GM21737 (cell line): Measurements from ENCODE around the gene CBX2.
"Not testable (repeated sequence)": the region's sequence is repeated elsewhere in the genome, so short reads cannot be mapped to it uniquely, and the experiment has no call there.

ENCODE experiments used
- ATAC-seq: cut with Tn5 transposase; IDR thresholded peaks from one replicate; pipeline ENCODE4 v1.9.1; 2021; ENCODE audit warnings: mild to moderate bottlenecking, moderate library complexity; ENCODE audit not compliant: unreplicated experiment

The CBX2 gene

DNA sequence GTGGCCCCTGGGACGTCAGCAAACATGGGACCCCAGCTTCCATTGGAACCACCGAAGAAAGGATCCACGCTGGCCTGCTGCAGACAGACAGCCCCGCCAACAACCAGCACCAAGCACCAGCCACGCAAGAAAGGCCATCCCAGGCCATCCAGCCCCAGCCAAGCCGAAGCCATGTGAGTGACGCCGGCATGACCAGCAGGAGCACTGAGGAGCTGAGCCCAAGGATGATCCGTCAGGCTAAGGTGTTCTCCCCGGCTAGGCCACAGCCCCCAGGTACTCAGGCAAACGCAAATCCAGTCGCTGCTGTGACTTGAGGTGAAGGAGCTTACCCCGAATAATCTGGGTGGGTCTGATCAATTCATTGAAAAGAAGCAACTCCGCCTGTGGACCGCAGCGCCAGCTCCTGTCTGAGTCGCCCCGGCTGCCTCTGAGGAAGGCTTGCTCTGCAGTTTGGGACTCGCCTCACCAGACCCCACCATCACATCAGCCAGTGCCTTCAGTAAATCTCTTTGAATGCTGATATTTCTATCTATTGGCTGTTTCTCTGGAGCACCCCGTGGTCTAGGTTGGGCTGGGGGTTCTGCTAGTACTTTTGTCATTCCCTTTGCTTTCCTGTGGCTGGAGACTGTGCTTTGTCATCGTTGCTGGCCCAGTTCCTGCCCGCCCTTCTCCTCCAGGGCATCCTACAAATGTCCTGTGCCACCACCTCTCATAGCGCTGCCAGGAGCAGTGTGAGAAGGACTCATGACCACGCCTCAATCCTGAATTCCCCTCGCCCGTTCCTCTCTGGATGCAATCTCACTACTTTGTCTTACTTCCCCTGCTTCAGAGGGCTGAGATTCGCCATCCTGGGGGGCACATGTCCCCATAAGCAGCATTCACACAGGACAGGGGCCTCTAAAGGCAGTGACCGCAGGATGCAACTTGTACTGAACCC is 8.1 kb upstream of the CBX2 start:
- no peak for ATAC-seq

DNA sequence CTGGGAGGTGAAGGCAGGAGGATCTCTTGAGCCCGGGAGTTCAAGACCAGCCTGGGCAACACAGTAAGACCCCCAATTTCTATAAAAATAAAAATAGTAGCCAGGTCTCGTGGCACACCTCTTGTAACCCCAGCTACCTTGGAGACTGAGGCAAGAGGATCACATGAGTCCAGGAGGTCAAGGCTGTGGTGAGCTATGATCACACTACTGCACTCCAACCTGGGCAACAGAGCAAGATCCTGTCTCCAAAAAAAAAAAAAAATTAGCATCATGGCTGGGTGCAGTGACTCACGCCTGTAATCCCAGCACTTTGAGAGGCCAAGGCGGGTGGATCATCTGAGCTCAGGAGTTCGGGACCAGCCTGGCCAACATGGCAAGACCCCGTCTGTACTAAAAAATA is 6.7 kb upstream of the CBX2 start:
- ATAC-seq, result no peak

DNA sequence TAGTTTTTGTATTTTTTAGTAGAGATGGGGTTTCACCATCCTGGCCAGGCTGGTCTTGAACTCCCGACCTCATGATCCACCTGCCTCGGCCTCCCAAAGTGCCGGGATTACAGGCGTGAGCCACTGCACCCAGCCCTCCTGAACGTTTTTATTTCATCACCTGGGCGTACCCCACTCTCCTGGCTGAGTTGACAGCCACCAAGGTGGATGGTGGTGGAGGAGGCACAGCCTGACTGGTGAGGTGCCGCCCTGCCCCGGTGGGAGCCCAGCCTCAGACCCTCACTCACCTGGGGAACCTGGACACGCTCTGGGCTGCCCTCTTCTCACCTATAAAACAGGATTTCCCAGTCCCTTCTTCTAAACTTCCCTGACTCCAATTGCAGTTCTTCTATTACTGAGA is 5.2 kb upstream of the CBX2 start:
- not testable (repeated sequence) for ATAC-seq

DNA sequence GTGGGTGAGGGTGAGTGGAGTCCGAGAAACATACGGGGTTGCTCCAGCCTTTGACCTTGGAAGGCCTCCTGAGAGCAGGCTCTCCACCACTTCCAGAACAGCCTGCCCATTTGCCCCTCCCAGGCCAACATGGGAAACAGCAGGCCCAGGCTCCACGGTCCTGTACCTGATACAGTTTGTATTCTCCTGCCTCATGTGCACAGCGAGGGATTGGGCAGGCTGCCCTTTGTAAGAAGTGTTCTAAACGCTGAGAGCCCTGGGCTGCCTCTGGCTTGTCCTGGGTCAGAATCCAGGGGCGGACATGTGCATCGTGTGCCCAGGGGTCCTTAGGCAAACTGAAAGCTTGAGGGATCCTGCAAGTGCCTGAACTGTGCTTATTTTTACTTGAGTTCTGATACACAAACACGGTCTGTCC is 3.4 kb upstream of the CBX2 start:
- ATAC-seq, result no peak

GRCh38 chr17:79775632-79776031 is 2.3 kb upstream of the CBX2 start:
- no peak for ATAC-seq

DNA sequence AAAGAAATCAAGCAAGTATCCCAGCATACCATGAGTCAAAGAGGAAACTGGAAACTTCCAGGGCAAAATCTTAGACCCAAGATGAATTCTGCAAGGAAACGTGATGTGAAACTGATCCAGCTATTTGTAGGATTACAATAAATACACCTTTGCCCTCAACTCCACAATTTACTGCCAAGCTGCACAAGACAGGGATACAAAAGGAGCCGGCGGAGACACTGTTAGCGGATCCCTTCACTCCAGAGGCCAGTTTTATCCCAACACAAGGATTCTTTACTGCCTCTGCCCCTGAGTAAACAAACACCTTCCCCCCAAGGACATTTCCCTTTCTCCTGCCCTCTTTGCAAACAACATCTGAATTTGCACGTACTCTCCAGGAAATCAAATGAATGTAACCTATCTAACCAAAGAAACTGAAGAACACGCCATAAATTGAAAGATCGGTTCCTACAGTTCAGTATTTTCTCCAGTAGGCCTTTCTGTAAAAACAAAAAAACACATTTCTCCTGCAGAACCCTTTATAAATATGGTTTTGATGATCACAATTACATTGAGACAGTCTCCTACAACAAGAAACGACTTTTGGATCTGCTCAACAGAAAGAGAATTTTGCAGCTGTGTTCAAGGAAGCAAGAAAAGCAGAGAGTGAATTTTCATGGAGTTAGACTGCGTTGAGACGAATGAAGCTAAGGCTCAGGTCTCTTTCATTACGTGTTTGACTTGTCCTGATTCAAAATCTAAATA is 1.4 kb upstream of the CBX2 start:
- ATAC-seq, result no peak

- ATAC-seq, result no peak
Observed at GRCh38 chr17:79777120-79777893, 641 bp upstream of the CBX2 start.

DNA sequence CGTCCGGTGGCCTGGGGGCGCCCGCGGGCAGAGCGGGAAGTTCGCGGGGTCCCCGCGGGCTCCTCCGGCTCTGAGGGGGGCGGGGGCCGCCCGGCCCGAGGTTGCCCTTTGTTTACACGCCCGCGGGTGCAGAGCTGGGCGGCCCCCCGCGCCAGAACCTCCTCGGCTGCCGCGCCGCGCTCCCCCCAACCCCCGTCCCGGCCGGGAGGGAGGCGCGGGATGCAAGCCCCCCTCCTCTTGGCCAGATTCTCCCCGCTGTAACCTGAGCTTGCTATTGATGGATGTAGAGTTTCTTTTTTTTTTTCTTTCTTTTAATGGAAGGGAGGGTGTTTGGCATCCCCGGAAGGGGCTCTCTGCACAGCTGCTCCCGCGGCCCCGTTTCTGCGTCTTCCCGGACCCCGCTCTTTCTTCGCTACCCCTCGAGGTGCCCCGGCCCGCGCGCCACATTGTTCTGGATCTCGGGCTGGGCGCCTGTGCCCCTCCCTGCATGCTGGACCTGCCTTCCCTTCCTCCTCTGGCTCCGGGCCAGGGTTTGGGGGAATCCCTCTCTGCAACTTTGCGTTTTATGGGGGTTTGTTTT is 646 bp downstream of the CBX2 start:
- ATAC-seq, result no peak

GRCh38 chr17:79779084-79779529 is 1.2 kb downstream of the CBX2 start:
- no peak for ATAC-seq

- no peak for ATAC-seq
Observed at GRCh38 chr17:79779661-79780365, 1.9 kb downstream of the CBX2 start.

- no peak for ATAC-seq
Observed at GRCh38 chr17:79781012-79781650, 3.2 kb downstream of the CBX2 start.

DNA sequence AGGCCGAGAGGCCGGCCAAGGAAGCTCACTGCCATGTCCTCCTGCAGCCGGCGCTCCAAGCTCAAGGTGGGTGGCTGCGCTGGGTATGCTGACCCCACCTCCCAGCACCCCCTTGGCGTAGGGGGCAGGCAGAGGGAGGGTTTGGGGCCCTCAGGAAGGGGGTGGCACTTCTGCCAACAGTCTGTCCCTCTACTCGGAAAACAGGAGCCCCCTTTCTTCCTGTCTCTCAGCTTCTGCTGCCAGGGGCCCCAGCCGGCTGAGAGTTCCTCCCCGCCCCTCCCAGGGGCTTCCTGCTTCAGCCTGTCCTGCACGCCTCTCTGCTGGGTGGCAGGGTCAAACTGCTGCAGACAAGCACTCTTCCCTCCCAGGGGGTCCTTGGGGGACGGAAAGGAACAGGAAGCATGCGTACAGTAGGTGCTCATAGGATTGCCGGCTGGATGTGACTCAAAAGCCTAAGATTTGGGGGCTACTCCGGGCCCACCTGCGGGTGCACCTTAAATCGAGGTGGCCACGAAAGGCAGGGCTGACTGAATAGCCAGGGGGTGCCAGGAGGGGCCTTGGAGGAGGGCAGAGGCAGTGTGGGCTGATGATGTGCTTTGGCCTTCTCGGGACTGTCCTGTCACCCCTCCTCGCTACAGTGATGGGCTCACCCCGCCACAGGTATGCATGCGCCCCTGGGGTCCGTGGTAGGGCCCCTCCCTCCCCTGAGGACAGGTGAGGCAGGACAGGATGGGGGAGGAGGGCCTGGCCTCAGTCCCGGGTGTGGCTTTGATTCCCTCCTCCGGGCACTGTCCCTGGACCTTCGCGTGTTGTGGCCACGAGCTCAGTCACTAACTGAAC is 4.0 kb downstream of the CBX2 start:
- ATAC-seq, result no peak

GRCh38 chr17:79783891-79784290 is 5.9 kb downstream of the CBX2 start:
- ATAC-seq, result no peak

DNA sequence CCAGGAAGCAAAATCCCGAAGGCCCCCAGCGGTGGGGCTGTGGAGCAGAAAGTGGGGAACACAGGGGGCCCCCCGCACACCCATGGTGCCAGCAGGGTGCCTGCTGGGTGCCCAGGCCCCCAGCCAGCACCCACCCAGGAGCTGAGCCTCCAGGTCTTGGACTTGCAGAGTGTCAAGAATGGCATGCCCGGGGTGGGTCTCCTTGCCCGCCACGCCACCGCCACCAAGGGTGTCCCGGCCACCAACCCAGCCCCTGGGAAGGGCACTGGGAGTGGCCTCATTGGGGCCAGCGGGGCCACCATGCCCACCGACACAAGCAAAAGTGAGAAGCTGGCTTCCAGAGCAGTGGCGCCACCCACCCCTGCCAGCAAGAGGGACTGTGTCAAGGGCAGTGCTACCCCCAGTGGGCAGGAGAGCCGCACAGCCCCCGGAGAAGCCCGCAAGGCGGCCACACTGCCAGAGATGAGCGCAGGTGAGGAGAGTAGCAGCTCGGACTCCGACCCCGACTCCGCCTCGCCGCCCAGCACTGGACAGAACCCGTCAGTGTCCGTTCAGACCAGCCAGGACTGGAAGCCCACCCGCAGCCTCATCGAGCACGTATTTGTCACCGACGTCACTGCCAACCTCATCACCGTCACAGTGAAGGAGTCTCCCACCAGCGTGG is 6.5 kb downstream of the CBX2 start:
- no peak for ATAC-seq

DNA sequence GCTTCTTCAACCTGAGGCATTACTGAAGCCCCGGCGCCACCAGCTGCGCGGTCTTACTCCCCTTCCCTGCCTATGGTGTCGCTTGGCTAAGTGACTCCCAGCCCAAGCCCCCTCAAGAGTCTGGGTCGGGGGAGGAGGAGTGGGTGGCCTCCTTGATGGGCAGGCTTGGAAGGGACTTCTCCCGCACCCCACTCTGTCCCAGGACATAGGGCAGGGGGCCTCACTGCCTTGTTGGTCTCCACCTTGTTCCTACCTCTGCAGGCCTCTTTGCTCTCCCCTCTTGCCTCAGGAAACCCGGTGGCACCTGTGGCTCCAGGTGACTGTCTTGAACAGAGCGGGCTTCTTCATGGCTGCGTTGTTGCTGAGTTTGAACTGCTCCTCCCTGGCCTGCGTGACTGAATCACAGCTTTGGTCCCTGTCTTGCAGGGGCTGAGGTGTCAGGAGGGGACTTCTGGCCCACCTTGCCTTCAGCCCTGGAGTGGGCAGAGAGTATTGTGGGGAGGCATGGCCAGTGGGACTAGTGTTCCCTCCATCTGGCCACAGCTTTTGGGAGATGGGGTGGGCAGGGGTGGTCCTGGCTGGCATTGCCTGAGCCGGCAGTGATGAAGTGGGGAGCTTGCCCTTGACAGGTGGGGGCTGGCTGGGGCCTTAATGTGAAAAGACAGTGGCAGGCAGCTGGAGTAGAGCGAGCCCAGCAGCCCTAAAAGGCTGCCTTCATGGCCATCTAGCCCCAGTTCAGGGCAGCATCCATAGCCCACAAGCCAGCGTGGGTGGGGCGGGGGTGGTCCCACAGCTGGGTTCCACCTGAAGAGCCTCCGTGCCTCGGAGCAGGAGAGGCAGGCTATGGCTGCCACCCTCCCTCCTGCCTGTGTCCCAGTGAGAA is 7.3 kb downstream of the CBX2 start:
- no peak for ATAC-seq

GRCh38 chr17:79785900-79786810 is 8.2 kb downstream of the CBX2 start:
- ATAC-seq, result no peak
